ENCODE data around the gene TP53I13. TPM values are rescaled to one million over a fixed set of nuclear protein-coding genes. Genes with fewer than 3 reads are reported as not detected.
A peak's percentile ranks its signal among the peaks of the same experiment; 100 is the strongest.

Gene TP53I13
- total RNA-seq, 1 donor from 2014 or later: 44.3 TPM

- DNase-seq (ENCODE audit: low read depth): peak; percentile 56
Measured at GRCh38 chr17:29592850-29593551, 24.5 kb downstream of the TP53I13 start, which contains the start of gene ANKRD13B. TSS of gene ANKRD13B (plus strand) at chr17:29593132. CDS start at chr17:29593622, 490 bp downstream.

GRCh38 chr17:29593591-29594518 is 25.4 kb downstream of the TP53I13 start:
- peak; percentile 38 for DNase-seq (ENCODE audit: low read depth)

GRCh38 chr17:29594519-29595090 is 26.1 kb downstream of the TP53I13 start:
- DNase-seq (ENCODE audit: low read depth): no peak

GRCh38 chr17:29595107-29595942 is 26.8 kb downstream of the TP53I13 start:
- no peak for DNase-seq (ENCODE audit: low read depth)

GRCh38 chr17:29595943-29596774 is 27.7 kb downstream of the TP53I13 start:
- no peak for DNase-seq (ENCODE audit: low read depth)

GRCh38 chr17:29596811-29597210 is 28.3 kb downstream of the TP53I13 start:
- DNase-seq (ENCODE audit: low read depth): no peak

GRCh38 chr17:29597361-29598172 is 29.1 kb downstream of the TP53I13 start:
- no peak for DNase-seq (ENCODE audit: low read depth)

GRCh38 chr17:29603109-29603674 is 34.7 kb downstream of the TP53I13 start:
- no peak for DNase-seq (ENCODE audit: low read depth)

GRCh38 chr17:29607557-29608195 is 39.2 kb downstream of the TP53I13 start:
- DNase-seq (ENCODE audit: low read depth): no peak

- DNase-seq (ENCODE audit: low read depth): peak; percentile 77
Measured at GRCh38 chr17:29608986-29609385, 40.5 kb downstream of the TP53I13 start.

GRCh38 chr17:29610395-29610794 is 41.9 kb downstream of the TP53I13 start:
- no peak for DNase-seq (ENCODE audit: low read depth)

GRCh38 chr17:29611351-29612093 is 43.0 kb downstream of the TP53I13 start:
- no peak for DNase-seq (ENCODE audit: low read depth)

GRCh38 chr17:29612094-29612403 is 43.5 kb downstream of the TP53I13 start:
- no peak for DNase-seq (ENCODE audit: low read depth)

- no peak for DNase-seq (ENCODE audit: low read depth)
Measured at GRCh38 chr17:29612404-29613280, 44.1 kb downstream of the TP53I13 start.

- no peak for DNase-seq (ENCODE audit: low read depth)
Measured at GRCh38 chr17:29613352-29613837, 44.9 kb downstream of the TP53I13 start.

- no peak for DNase-seq (ENCODE audit: low read depth)
Measured at GRCh38 chr17:29613856-29614255, 45.4 kb downstream of the TP53I13 start.
